Retinal pigment epithelial cell (primary cell): Measurements from ENCODE around the gene RMND5A.

Experiments
- DNase-seq: peaks from one replicate; pipeline ENCODE4 v3.0.0-alpha.2; 2010; ENCODE audit warnings: low read depth
- H3K4me3 ChIP-seq: 2 replicates; pipeline ENCODE4 v1.5.1; 2011; ENCODE audit warnings: mild to moderate bottlenecking, low read length, control low read depth, moderate library complexity
- TF ChIP-seq, protein P1 (sequence below): conservative IDR thresholded peaks from 2 replicates; pipeline ENCODE4 v1.5.1; 2011; ENCODE audit warnings: low read depth, low read length, control low read depth, inconsistent platforms

RMND5A gene, protein sequence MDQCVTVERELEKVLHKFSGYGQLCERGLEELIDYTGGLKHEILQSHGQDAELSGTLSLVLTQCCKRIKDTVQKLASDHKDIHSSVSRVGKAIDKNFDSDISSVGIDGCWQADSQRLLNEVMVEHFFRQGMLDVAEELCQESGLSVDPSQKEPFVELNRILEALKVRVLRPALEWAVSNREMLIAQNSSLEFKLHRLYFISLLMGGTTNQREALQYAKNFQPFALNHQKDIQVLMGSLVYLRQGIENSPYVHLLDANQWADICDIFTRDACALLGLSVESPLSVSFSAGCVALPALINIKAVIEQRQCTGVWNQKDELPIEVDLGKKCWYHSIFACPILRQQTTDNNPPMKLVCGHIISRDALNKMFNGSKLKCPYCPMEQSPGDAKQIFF

GRCh38 chr2:86719637-86720539 lies at the start of gene RMND5A:
RMND5A (plus strand) TSS chr2:86720291; CDS start chr2:86720668, 377 bp downstream.
- peak; percentile 66 for DNase-seq
- peak within 1 kb of the TSS; percentile 61 for H3K4me3 ChIP-seq

DNA sequence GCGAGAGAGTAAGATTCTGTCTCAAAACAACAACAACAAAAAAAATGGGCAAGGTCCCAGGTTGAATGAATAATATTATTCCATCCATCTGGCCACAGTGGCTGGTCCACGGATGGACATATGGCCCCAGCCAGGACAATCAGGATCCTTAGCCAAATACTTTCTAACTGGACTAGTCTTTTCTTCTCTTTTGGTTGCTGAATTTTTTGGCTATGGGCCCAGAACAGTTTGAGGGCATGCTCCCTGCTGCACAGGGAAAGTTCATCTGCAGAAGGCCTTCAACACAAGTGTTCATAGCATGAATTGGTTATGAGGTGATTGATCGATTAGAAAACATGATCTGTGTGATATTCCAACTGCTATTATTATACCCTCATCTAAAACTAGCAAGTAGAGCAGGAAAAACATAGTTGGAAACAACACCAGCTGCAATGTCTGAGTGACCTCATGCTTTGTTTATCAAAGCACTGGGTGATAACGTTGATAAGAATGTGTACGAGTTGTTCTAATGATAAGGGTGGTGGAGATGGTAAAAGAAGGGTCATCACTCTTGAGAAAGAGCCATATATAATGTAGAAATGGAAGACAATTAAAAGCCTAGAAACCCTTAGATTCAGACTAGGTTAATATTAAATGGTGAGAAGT lies 48.6 kb upstream of the RMND5A start:
- DNase-seq, result no peak
- H3K4me3 ChIP-seq, result no peak overlapping the region
- TF ChIP-seq, protein P1, sequence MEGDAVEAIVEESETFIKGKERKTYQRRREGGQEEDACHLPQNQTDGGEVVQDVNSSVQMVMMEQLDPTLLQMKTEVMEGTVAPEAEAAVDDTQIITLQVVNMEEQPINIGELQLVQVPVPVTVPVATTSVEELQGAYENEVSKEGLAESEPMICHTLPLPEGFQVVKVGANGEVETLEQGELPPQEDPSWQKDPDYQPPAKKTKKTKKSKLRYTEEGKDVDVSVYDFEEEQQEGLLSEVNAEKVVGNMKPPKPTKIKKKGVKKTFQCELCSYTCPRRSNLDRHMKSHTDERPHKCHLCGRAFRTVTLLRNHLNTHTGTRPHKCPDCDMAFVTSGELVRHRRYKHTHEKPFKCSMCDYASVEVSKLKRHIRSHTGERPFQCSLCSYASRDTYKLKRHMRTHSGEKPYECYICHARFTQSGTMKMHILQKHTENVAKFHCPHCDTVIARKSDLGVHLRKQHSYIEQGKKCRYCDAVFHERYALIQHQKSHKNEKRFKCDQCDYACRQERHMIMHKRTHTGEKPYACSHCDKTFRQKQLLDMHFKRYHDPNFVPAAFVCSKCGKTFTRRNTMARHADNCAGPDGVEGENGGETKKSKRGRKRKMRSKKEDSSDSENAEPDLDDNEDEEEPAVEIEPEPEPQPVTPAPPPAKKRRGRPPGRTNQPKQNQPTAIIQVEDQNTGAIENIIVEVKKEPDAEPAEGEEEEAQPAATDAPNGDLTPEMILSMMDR, result no peak

DNA sequence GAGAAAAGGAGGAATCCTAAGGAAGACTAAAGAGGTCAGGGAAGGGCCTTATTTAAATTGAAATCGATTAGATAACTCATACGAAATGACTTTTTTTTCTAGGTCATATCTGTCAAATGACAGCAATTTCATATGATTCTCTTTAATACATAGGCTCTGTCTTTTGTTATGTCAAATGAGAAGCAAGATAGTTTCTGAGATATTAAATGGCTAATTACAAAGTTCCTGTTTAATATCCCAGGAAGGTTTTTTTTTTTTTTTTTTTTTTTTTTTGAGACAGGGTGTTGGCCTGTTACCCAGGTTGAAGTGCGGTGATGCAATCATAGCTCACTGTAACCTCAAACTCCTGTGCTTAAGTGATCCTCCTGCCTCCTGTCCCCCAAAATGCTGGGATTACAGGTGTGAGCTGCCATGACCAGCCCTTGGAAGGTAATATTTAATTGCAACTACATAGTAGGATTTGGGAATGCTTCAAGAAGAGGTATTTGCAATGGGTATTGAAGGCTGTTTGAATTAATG lies 48.0 kb upstream of the RMND5A start:
- H3K4me3 ChIP-seq, result no peak overlapping the region
- TF ChIP-seq, protein P1, result no peak
- no peak for DNase-seq

DNA sequence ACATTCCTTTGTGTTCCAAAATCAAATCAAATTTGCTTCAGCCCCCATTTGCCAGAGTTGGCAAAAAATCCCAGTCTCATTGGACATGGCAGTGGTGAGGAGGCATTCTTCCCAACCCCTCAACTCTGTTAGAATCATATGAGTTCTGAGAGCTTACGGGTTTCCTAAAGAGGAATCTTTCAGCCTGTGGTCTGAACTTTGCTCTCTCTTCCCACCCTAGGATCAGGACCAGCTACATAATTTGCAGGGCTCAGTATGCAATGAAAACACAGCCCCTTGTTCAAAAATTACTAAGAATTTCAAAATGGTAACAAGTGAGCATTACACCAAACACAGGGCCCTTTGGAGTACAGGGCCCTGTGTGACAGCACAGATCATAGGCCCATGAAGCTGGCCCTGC lies 47.1 kb upstream of the RMND5A start:
- no peak for DNase-seq
- TF ChIP-seq, protein P1, result no peak
- H3K4me3 ChIP-seq, result no peak overlapping the region

DNA sequence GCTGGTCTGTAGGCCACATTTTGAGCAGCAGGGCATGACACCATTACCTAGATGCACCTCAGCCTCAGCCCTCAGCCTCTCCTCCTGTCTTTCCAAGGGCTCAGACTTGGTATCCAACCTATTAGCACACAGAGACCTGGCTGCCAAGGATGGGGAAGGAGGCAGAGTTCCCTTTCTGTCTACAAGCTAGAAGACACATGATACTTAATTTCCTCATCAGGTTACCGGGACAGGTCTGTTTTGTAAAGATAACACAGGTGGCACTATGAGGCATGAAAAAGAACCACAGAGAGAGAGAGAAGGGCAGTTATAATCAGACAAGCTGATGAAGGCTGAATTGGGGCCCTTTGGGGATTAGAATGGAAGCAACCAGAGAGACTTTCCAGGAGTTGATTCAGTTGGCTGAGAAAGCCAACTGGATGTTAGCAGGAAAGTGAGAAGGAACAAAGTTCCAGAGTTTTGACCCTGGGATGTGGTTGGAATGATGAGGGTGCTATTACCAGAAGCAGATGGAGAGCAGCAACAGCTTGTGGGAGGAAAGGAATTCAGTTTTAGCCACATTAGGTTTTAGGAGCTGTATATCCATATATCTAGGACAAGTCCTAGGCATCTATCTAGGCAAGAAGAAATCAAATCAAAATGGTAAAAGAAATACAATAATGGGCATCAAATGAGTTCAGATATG lies 46.0 kb upstream of the RMND5A start:
- TF ChIP-seq, protein P1, result no peak
- no peak for DNase-seq
- no peak overlapping the region for H3K4me3 ChIP-seq

- TF ChIP-seq, protein P1, result no peak
- DNase-seq, result no peak
- H3K4me3 ChIP-seq, result no peak overlapping the region
Measured at GRCh38 chr2:86675104-86675503, 45.0 kb upstream of the RMND5A start.
